ENCODE measurements around the gene LRRC10B. TPM values are rescaled to one million over a fixed set of nuclear protein-coding genes. Genes with fewer than 3 reads are reported as not detected.

The LRRC10B gene
- total and polyA plus RNA-seq, 2 experiments from 2014 or later = 0.43 to 0.68 TPM

- no peak overlapping the region for H3K4me3 ChIP-seq
- no peaks in the 10 kb centered on the region for H3K27me3 ChIP-seq
- TF ChIP-seq EZH2phosphoT487 (IDR thresholded peaks at IDR 0.05; ENCODE audit: low read depth, severe bottlenecking, unreplicated experiment) = no peak
- TF ChIP-seq CTCF (IDR thresholded peaks at IDR 0.05; ENCODE audit: poor library complexity) = no peak
- no peak for TF ChIP-seq EZH2 (IDR thresholded peaks at IDR 0.05; ENCODE audit: borderline replicate concordance)
- 78% methylated on average over 2 of the region's 2 CpGs for WGBS (ENCODE audit: low lambda C conversion rate, missing lambda C conversion rate)
- no peaks in the 10 kb centered on the region for H3K9me3 ChIP-seq (ENCODE audit: low read depth)
- no peaks in the 10 kb centered on the region for H3K9me2 ChIP-seq (replicated peaks; ENCODE audit: insufficient read depth)
- H3K4me2 ChIP-seq = no peak overlapping the region
- peaks cover 13% of the 10 kb centered on the region for H3K4me1 ChIP-seq (ENCODE audit: insufficient read depth)
- H3K36me3 ChIP-seq (replicated peaks; ENCODE audit: insufficient read depth, low read depth) = no peaks in the 10 kb centered on the region
- no peaks in the 10 kb centered on the region for H4K20me1 ChIP-seq (ENCODE audit: insufficient read depth, poor library complexity, severe bottlenecking)
- no peak for DNase-seq (ENCODE audit: low spot score)
- no peak overlapping the region for H3K27ac ChIP-seq
- no peak overlapping the region for H2AFZ ChIP-seq
- H3K79me2 ChIP-seq = no peaks in the 10 kb centered on the region
Measured at GRCh38 chr11:61536676-61537270, 28.2 kb downstream of the LRRC10B start.

- 89% methylated on average over 8 of the region's 8 CpGs for WGBS (ENCODE audit: low lambda C conversion rate, missing lambda C conversion rate)
- no peaks in the 10 kb centered on the region for H3K27me3 ChIP-seq
- H3K36me3 ChIP-seq (replicated peaks; ENCODE audit: insufficient read depth, low read depth) = no peaks in the 10 kb centered on the region
- H3K4me2 ChIP-seq = no peak overlapping the region
- no peaks in the 10 kb centered on the region for H3K9me3 ChIP-seq (ENCODE audit: low read depth)
- no peak for DNase-seq (ENCODE audit: low spot score)
- H3K79me2 ChIP-seq = no peaks in the 10 kb centered on the region
- no peaks in the 10 kb centered on the region for H3K9me2 ChIP-seq (replicated peaks; ENCODE audit: insufficient read depth)
- H4K20me1 ChIP-seq (ENCODE audit: insufficient read depth, poor library complexity, severe bottlenecking) = no peaks in the 10 kb centered on the region
- H3K4me1 ChIP-seq (ENCODE audit: insufficient read depth) = peaks cover 9% of the 10 kb centered on the region
- H3K4me3 ChIP-seq = no peak overlapping the region
- no peak overlapping the region for H2AFZ ChIP-seq
- TF ChIP-seq CTCF (IDR thresholded peaks at IDR 0.05; ENCODE audit: poor library complexity) = no peak
- no peak for TF ChIP-seq EZH2phosphoT487 (IDR thresholded peaks at IDR 0.05; ENCODE audit: low read depth, severe bottlenecking, unreplicated experiment)
- no peak for TF ChIP-seq EZH2 (IDR thresholded peaks at IDR 0.05; ENCODE audit: borderline replicate concordance)
- no peak overlapping the region for H3K27ac ChIP-seq
Measured at GRCh38 chr11:61537326-61537725, 28.8 kb downstream of the LRRC10B start.

- no peak overlapping the region for H2AFZ ChIP-seq
- no peak overlapping the region for H3K4me3 ChIP-seq
- no peak for TF ChIP-seq EZH2phosphoT487 (IDR thresholded peaks at IDR 0.05; ENCODE audit: low read depth, severe bottlenecking, unreplicated experiment)
- no peak for TF ChIP-seq CTCF (IDR thresholded peaks at IDR 0.05; ENCODE audit: poor library complexity)
- TF ChIP-seq EZH2 (IDR thresholded peaks at IDR 0.05; ENCODE audit: borderline replicate concordance) = no peak
- H3K27me3 ChIP-seq = no peaks in the 10 kb centered on the region
- no peaks in the 10 kb centered on the region for H3K79me2 ChIP-seq
- no peak for DNase-seq (ENCODE audit: low spot score)
- H4K20me1 ChIP-seq (ENCODE audit: insufficient read depth, poor library complexity, severe bottlenecking) = no peaks in the 10 kb centered on the region
- H3K4me1 ChIP-seq (ENCODE audit: insufficient read depth) = no peaks in the 10 kb centered on the region
- H3K36me3 ChIP-seq (replicated peaks; ENCODE audit: insufficient read depth, low read depth) = no peaks in the 10 kb centered on the region
- WGBS (ENCODE audit: low lambda C conversion rate, missing lambda C conversion rate) = 90% methylated on average over 9 of the region's 9 CpGs
- no peaks in the 10 kb centered on the region for H3K9me2 ChIP-seq (replicated peaks; ENCODE audit: insufficient read depth)
- no peaks in the 10 kb centered on the region for H3K9me3 ChIP-seq (ENCODE audit: low read depth)
- H3K4me2 ChIP-seq = no peak overlapping the region
- no peak overlapping the region for H3K27ac ChIP-seq
Measured at GRCh38 chr11:61538636-61538961, 30.1 kb downstream of the LRRC10B start.
